SK-N-SH (cell line): ENCODE data around the gene TULP3. TPM values are rescaled to one million over a fixed set of nuclear protein-coding genes. Genes with fewer than 3 reads are reported as not detected.

Experiments used
- CTCF ChIA-PET: fragments of 300-600, 350-600 bp; formaldehyde crosslinking; extraction: SDS; loops from one replicate; lab custom pipeline; 2021; lab: Yijun Ruan, JAX
- POLR2A ChIA-PET: fragments of 350-600 bp; sonication (Branson Sonifier 250); formaldehyde crosslinking; extraction: SDS; loops from one replicate; lab custom pipeline; 2020; ENCODE audit warnings: antibody characterized with exemption, inconsistent platforms; lab: Yijun Ruan, JAX
- DNase-seq: peaks from one replicate; pipeline ENCODE4 v3.0.0; 2012
- H2AFZ ChIP-seq: fragments of 200-600 bp; sonication (generic); 2 replicates; pipeline ENCODE4 v1.8.1; 2016; ENCODE audit warnings: antibody characterized with exemption, mild to moderate bottlenecking, low read depth
- H3F3A ChIP-seq: fragments of 200-600 bp; sonication (generic); replicated peaks from 2 replicates; pipeline ENCODE3; 2016; ENCODE audit warnings: antibody characterized with exemption, mild to moderate bottlenecking; ENCODE audit not compliant: insufficient read depth
- H3K27ac ChIP-seq, 2 experiments: fragments of 200-500 bp in 1 of 2; fragments of 200-600 bp in 1 of 2; sonication (Bioruptor generic) in 1 of 2; sonication (generic), shearing (Covaris generic) in 1 of 2; 2 replicates each; pipeline versions ENCODE4 v1.5.1 to v1.6.1; 2014 to 2016; ENCODE audit warnings: low read depth in 2 of 2, inconsistent platforms in 1 of 2, low read length in 1 of 2, mild to moderate bottlenecking in 1 of 2, mixed read lengths in 1 of 2
- H3K27me3 ChIP-seq: fragments of 200-600 bp; sonication (generic), shearing (Covaris generic); 2 replicates; pipeline ENCODE4 v1.6.1; 2016; ENCODE audit warnings: mixed run types; ENCODE audit not compliant: insufficient read depth
- H3K36me3 ChIP-seq, 2 experiments: fragments of 200-500 bp in 1 of 2; fragments of 200-600 bp in 1 of 2; sonication (Bioruptor generic) in 1 of 2; sonication (generic) in 1 of 2; replicated peaks in 1 of 2; 2 replicates each; pipeline versions ENCODE3 to v1.5.1; 2014 to 2016; ENCODE audit warnings: low read length in 1 of 2, mild to moderate bottlenecking in 1 of 2; ENCODE audit not compliant: insufficient read depth in 2 of 2, control insufficient read depth in 1 of 2
- H3K4me1 ChIP-seq, 2 experiments: fragments of 200-500 bp in 1 of 2; fragments of 200-600 bp in 1 of 2; sonication (Bioruptor generic) in 1 of 2; sonication (generic), shearing (Covaris generic) in 1 of 2; 2 replicates each; pipeline versions ENCODE4 v1.5.1 to v1.6.1; 2014 to 2016; ENCODE audit warnings: low read depth in 1 of 2, low read length in 1 of 2, mixed run types in 1 of 2; ENCODE audit not compliant: insufficient read depth in 2 of 2, control insufficient read depth in 1 of 2
- H3K4me2 ChIP-seq: fragments of 200-600 bp; sonication (generic), shearing (Covaris generic); 2 replicates; pipeline ENCODE4 v1.6.1; 2017; ENCODE audit warnings: mixed run types
- H3K4me3 ChIP-seq, 2 experiments: fragments of 200-500 bp in 1 of 2; fragments of 200-600 bp in 1 of 2; sonication (Bioruptor generic) in 1 of 2; sonication (generic), shearing (Covaris generic) in 1 of 2; 2 replicates each; pipeline versions ENCODE4 v1.5.1 to v1.8.1; 2014 to 2016; ENCODE audit warnings: low read depth in 2 of 2, inconsistent platforms in 1 of 2, low read length in 1 of 2, mild to moderate bottlenecking in 1 of 2, mixed read lengths in 1 of 2, moderate library complexity in 1 of 2
- H3K79me2 ChIP-seq: fragments of 200-600 bp; sonication (generic); 2 replicates; pipeline ENCODE4 v1.8.1; 2017; ENCODE audit warnings: mild to moderate bottlenecking; ENCODE audit not compliant: insufficient read depth
- H3K9ac ChIP-seq: fragments of 200-600 bp; sonication (generic); 2 replicates; pipeline ENCODE4 v1.6.1; 2017; ENCODE audit warnings: mixed run types
- H3K9me2 ChIP-seq: fragments of 200-600 bp; sonication (generic); 2 replicates; pipeline ENCODE4 v1.6.1; 2017; ENCODE audit warnings: mixed run types
- H3K9me3 ChIP-seq: fragments of 200-600 bp; sonication (generic); 2 replicates; pipeline ENCODE4 v1.6.1; 2017; ENCODE audit warnings: mixed run types, mild to moderate bottlenecking, moderate library complexity
- H4K20me1 ChIP-seq: fragments of 200-600 bp; sonication (generic); 2 replicates; pipeline ENCODE4 v1.6.1; 2017; ENCODE audit warnings: mild to moderate bottlenecking, mixed run types; ENCODE audit not compliant: insufficient read depth
- EP300 ChIP-seq, 2 experiments: IDR thresholded peaks; 2 replicates each; pipeline versions ENCODE4 v1.4.0 to v1.6.1; 2012; ENCODE audit warnings: borderline replicate concordance in 1 of 2, low read depth in 1 of 2, low read length in 1 of 2
- GABPA ChIP-seq: IDR thresholded peaks from 2 replicates; pipeline ENCODE4 v1.4.0; 2012; ENCODE audit warnings: low read depth, mild to moderate bottlenecking
- NFIC ChIP-seq: IDR thresholded peaks from 2 replicates; pipeline ENCODE4 v1.4.0; 2012; ENCODE audit warnings: borderline replicate concordance
- PBX3 ChIP-seq: IDR thresholded peaks from 2 replicates; pipeline ENCODE4; 2012
- YY1 ChIP-seq: IDR thresholded peaks from 2 replicates; pipeline ENCODE4 v1.4.0; 2012; ENCODE audit warnings: low read depth, mild to moderate bottlenecking
- whole genome bisulfite sequencing: methylation state at CpG from one replicate; pipeline ENCODE4 v1.1.6; 2017; ENCODE audit warnings: low lambda C conversion rate; 5-methylcytosine and 5-hydroxymethylcytosine counted together
- polyA plus RNA-seq, 3 experiments: library from polyadenylated mRNA; depleted of rRNA; stranded (reverse); fragments of >200 nt; gene quantifications; 2 replicates each; pipeline ENCODE4 v1.2.3, GENCODE V29; 2012
- TF ChIP-seq, protein P1 (sequence below): IDR thresholded peaks from 2 replicates; pipeline ENCODE4 v1.4.0; 2012; ENCODE audit warnings: low read depth
- TF ChIP-seq, protein P2 (sequence below): fragments of 200-600 bp; sonication (generic); IDR thresholded peaks from 2 replicates; pipeline ENCODE4 v1.6.1; 2017; ENCODE audit warnings: antibody characterized with exemption, mild to moderate bottlenecking, moderate library complexity

The TULP3 gene
- polyA plus RNA-seq, 1 of the 3 experiments (the other 2 are of a cell fraction) = 22.6 TPM

DNA sequence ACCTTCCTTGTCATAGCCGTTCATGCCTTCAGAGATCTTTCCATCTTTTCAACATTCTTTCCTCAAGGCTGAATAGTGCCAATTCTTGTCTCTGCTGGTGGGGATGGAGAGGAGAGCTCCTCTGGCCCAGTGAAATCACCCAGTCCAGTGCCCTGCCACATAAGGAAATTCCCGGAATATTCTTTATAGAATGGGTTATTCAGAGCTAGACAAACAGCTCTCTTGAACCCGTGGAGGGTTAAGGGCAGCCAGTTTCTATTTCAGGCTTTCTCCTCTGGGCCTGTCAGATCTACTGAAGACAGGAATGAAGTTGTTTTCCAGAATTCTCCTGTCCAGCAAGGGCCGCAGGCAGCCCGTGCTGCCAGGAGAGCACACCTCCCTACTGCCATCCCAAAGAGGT, 47.7 kb upstream of the TULP3 start:
- TF ChIP-seq EP300 (IDR thresholded peaks at IDR 0.05; ENCODE audit: borderline replicate concordance in 1 of 2, low read depth in 1 of 2, low read length in 1 of 2) = no peak
- TF ChIP-seq, protein P1, sequence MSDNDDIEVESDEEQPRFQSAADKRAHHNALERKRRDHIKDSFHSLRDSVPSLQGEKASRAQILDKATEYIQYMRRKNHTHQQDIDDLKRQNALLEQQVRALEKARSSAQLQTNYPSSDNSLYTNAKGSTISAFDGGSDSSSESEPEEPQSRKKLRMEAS = no peak
- TF ChIP-seq PBX3 = no peak
- no peaks in the 10 kb centered on the region for H3K36me3 ChIP-seq
- POLR2A ChIA-PET = no interaction called here
- H4K20me1 ChIP-seq = no peaks in the 10 kb centered on the region
- no peak overlapping the region for H3K4me3 ChIP-seq
- WGBS = 84% methylated on average over 5 of the region's 5 CpGs
- H3K4me1 ChIP-seq = peaks cover 0 to 6% of the 10 kb centered on the region in 2 experiments; a peak in 1 of 4 replicates
- H3K9me3 ChIP-seq = no peaks in the 10 kb centered on the region
- no peaks in the 10 kb centered on the region for H3K27me3 ChIP-seq
- no peaks in the 10 kb centered on the region for H3K9me2 ChIP-seq
- no peak for DNase-seq
- H3K9ac ChIP-seq = no peak overlapping the region
- CTCF ChIA-PET = interaction anchor here (1.1 to 2.7 kb wide), 3 partner anchors 11 to 191 kb away, joined by 4 to 13 read pairs (median 11); no protein-coding TSS in a partner anchor
- H3K27ac ChIP-seq = no peak overlapping the region
- no peak overlapping the region for H2AFZ ChIP-seq
- no peaks in the 10 kb centered on the region for H3K79me2 ChIP-seq
- H3F3A ChIP-seq = no peaks in the 10 kb centered on the region
- H3K4me2 ChIP-seq = no peak overlapping the region

DNA sequence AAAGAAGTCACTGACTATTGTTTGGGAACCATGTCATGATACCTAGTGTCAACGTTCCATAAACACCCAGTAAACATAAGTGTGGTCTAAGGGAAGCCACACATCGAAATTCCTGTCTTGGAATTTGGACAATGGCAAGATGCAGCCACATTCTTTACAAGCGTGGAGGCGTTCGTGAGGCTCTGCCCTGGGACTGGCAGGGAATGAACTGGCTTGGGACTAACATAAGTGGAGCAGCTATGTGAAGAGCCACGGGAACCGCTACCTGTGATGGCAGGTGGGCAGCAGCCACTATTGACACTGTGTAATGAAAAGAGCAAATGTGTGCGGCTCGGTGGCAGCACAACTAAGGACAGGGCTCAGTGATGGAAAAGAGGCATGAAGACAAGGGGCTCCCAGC, 45.9 kb upstream of the TULP3 start:
- Histone ChIP-seq H3K27ac (no peak overlapping the region), H3K27me3 (no peaks in the 10 kb centered on the region), H3K9me2 (no peaks in the 10 kb centered on the region), H3F3A (no peaks in the 10 kb centered on the region), H3K79me2 (no peaks in the 10 kb centered on the region), H4K20me1 (no peaks in the 10 kb centered on the region), H2AFZ (no peak overlapping the region), H3K4me1 (peaks cover 0 to 6% of the 10 kb centered on the region in 2 experiments; a peak in 1 of 4 replicates), H3K4me3 (no peak overlapping the region), H3K4me2 (no peak overlapping the region), H3K36me3 (no peaks in the 10 kb centered on the region), H3K9me3 (no peaks in the 10 kb centered on the region), H3K9ac (no peak overlapping the region)
- no peak for DNase-seq
- ChIA-PET CTCF (interaction anchor here (0.6 to 3.4 kb wide), 11 partner anchors 10 to 355 kb away, joined by 3 to 18 read pairs (median 6); partner anchors contain the start of gene NRIP2), POLR2A (no interaction called here)
- TF ChIP-seq, protein P1 = no peak
- TF ChIP-seq NFIC (no peak), YY1 (no peak), PBX3 (no peak), GABPA (no peak)
- TF ChIP-seq, protein P2, sequence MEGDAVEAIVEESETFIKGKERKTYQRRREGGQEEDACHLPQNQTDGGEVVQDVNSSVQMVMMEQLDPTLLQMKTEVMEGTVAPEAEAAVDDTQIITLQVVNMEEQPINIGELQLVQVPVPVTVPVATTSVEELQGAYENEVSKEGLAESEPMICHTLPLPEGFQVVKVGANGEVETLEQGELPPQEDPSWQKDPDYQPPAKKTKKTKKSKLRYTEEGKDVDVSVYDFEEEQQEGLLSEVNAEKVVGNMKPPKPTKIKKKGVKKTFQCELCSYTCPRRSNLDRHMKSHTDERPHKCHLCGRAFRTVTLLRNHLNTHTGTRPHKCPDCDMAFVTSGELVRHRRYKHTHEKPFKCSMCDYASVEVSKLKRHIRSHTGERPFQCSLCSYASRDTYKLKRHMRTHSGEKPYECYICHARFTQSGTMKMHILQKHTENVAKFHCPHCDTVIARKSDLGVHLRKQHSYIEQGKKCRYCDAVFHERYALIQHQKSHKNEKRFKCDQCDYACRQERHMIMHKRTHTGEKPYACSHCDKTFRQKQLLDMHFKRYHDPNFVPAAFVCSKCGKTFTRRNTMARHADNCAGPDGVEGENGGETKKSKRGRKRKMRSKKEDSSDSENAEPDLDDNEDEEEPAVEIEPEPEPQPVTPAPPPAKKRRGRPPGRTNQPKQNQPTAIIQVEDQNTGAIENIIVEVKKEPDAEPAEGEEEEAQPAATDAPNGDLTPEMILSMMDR = no peak
- WGBS = 84% methylated on average over 9 of the region's 9 CpGs
